Pons (tissue), 1 donor: Measurements from ENCODE around the gene RARA.

Experiments
- DNase-seq: peaks from one replicate; pipeline ENCODE4 v3.0.0-alpha.2; 2016; ENCODE audit warnings: low spot score

RARA gene

DNA sequence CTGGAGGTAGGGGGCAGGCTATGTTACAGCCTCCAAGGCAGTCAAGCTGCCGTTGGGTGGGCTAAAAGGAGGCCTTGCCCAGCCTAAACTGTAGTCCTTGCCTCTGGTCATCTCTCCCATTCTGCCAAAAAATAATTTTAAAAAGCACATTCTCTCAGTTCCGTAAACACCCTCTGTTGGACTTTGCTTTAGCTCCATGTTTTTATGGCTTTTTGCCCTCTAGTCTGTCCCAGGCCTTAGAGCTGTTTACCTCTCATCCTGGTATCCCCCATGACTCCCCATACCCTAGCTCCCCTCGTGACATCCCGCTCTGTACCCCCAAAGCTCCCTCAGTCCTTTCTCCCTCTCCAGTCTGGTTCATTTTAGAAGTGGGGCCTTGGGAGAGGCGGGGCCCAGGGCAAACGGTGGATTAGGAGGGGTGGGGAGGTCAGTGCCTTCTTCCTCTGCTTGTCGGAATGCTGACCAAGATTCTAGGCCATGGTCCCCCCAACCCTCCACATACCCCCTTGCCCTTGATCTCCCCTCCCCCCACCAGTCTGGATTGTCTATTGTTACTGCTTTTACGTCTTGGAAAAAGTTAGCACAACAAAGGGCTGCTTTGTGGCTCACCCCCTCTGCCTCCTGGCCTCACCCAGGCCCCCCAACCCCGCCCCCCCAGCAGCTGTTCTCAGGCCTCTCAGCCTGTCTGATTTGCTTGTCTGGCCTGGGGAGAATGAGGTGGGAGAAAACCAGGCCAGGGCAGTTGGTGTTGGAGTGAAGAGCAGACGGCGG lies 37.2 kb downstream of the RARA start:
- peak; percentile 47 for DNase-seq

DNA sequence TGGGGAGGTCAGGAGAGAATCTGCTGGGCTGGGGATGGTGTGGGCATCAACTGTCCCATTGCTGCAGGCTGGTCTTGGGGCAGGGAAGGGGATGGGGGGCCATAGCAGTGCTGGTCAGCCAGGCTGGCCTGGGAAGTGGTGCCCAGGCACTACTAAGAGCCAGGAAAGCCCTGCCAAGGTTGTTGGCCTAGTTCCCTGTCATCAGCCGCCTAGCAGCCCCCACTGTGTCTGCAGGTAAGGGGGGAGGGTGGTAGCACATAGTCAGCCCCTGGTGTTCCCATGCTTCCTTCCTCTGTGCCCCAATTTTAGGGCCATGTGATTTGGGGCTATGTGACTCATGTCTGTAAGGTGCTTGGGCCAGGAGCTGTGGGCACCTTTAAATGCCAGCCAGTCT lies 37.8 kb downstream of the RARA start:
- DNase-seq: peak; percentile 20

DNA sequence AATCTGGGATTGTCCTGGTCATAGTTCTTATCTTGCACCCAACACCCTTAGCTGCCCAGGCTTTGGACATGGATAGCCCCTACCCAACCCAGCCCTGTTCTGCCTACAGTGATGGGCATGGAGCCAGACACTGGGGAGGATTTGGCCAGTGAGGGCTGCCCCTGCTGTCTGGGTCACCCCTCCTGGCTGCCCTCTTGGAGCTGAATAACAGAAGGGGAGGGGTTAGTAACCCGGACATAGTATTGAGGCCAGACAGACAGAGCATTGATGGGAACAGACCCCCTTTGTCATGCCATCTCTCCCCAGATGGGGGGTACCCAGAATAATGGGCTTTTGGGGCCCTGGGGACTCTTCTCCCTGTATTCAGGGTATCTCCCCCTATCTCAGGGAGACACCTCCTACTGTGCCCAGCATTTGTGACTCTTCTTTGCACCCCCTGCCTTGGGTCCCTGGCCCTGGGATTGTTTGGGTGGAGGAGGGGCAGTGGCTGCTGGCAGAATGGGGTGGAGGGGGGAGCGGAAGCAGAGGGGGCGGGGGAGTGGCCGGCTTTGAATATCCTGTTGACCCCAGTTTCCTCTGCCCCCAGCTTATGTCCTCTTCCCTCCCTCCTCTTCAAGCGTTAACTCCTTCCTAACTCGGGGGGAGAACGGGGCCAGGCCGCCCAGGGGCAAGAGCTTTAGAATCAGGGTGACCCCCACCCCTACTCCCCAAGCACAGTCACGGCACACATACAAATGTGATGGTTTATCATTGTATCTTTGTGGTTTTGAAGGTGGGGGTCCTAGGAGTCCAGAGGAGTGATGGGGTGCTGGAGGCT lies 38.5 kb downstream of the RARA start:
- DNase-seq: peak; percentile 83

- peak; percentile 12 for DNase-seq
These were observed 39.1 kb downstream of the RARA start for GRCh38 chr17:40348136-40348504.

DNA sequence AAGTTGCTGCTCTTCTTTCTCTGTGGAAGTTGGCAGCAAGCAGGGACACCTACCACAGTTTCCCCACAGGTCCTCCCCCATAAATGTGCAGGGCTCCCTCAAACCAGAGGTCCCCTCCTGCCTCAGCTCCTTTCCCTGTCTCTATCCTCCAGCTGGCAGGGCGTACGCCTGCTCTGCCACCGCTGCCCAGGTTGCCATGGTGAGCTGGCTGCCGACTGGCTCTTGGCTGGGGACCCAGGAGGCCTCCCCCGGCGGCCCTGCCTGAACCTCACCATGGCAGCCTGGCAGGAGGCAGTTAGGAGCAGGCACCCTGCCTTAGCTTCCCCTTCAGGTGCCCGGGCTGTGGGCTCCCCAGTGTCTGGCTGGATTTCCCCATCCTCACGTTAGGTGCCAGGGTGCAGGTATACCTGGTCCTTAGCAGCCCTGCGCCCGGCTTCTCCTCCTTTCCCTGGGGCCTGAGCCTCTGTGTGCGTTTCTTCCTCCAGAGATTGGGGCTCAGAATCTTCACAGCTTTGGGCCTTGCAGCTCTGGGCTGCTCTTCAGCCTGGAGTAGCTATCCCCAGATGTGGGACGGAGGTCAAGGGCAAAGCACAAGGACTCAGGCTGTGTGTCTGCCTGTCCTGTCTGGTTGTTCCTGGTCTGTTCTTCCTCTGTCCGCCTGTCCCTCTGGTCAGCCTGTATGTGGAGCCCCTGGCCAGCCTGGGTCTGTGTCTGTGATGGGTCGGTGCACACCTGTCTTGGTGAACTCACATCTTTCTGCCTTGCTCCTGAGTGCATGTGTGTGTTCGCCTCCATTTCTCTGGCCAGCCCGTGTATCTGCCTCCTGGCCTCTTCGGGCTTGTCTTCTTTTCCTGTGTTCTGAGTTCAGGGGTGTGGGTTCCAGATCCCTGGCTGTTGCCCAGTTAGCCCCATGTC lies 39.8 kb downstream of the RARA start:
- DNase-seq: peak; percentile 60

GRCh38 chr17:40349477-40349894 lies 40.5 kb downstream of the RARA start:
- no peak for DNase-seq

- no peak for DNase-seq
These were observed 41.1 kb downstream of the RARA start for GRCh38 chr17:40349895-40350688.

- no peak for DNase-seq
These were observed 41.8 kb downstream of the RARA start for GRCh38 chr17:40350689-40351358.

DNA sequence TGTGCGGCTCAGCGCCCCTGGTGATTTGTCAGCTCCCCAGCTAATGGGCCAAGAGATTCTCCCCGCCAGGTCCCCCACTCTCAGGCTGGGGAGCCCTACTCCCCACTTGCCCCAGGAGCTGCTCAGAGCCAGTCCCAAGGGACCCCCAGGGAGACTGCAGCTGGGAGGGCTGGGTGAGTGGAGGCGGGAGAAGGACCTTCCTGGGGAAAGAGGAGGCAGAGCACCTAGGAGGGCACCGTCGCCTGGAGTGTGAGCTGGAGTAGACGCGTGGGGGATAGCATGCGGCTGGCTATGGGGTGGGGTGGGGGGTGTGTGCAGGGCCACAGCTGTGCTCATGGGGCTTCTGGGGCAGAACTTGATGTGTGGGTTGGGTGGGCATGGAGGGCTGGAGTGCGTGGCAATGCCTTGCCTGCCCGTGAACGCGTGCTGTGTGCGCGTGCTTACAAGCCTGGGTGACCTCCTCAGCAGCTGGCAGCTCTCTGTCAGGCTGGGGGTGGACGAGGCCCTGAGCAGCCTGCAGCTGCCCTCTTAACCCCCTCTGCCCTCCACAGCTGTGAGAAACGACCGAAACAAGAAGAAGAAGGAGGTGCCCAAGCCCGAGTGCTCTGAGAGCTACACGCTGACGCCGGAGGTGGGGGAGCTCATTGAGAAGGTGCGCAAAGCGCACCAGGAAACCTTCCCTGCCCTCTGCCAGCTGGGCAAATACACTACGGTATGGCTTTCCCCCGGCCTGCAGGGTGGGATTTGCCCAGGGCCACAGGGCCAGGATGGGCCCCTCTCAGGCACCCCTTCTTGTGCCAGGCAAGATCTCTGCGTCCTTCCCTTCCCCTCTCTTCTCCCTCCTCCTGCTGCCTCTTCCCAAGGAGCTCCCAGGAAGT lies 42.6 kb downstream of the RARA start:
- DNase-seq: no peak

DNA sequence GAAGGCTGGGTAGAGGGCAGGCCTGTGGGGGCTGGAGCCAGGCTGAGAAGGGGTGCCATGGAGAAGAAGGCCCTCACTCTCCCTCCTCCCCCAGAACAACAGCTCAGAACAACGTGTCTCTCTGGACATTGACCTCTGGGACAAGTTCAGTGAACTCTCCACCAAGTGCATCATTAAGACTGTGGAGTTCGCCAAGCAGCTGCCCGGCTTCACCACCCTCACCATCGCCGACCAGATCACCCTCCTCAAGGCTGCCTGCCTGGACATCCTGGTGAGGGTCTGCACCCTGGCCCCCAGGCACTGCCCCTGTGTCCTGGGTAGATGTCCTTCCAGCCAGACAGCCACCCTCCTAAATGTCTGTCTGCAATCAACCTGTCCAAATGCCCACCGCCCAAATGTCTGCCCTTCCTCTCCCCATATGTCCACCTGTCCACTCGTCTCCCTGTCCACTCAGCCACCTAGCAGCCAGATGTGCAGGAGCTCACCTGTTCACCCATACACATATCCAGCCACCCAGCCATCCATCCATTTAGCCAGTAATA lies 43.3 kb downstream of the RARA start:
- DNase-seq: no peak

GRCh38 chr17:40352779-40353394 lies 43.9 kb downstream of the RARA start:
- no peak for DNase-seq

- DNase-seq: no peak
These were observed 45.5 kb downstream of the RARA start for GRCh38 chr17:40354221-40355122.

DNA sequence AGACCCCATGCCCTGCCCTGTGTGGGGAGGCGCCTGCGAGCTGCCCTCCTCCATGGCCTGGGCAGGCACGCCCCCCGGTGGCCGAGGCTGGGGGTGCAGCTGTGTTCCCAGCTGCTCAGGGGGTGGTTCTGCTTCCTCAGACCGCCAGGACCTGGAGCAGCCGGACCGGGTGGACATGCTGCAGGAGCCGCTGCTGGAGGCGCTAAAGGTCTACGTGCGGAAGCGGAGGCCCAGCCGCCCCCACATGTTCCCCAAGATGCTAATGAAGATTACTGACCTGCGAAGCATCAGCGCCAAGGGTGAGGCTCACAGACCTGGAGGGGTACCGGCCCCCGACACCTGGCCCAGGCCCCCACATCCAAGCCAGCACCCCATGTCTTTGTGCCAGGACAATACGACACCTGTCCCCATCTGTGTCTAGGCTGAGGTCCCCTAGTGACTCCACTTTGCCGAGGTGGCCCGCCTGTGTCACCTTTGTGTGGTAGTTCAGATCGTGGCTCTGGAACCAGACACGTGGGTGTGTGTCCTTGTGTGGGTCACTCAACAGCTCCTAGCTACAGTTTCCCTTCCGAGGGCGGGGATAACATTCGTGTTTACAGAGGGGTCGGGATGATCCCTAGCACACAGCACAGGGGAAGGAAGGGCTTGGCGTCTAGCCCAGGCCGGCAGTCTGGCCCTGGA lies 46.3 kb downstream of the RARA start:
- no peak for DNase-seq

DNA sequence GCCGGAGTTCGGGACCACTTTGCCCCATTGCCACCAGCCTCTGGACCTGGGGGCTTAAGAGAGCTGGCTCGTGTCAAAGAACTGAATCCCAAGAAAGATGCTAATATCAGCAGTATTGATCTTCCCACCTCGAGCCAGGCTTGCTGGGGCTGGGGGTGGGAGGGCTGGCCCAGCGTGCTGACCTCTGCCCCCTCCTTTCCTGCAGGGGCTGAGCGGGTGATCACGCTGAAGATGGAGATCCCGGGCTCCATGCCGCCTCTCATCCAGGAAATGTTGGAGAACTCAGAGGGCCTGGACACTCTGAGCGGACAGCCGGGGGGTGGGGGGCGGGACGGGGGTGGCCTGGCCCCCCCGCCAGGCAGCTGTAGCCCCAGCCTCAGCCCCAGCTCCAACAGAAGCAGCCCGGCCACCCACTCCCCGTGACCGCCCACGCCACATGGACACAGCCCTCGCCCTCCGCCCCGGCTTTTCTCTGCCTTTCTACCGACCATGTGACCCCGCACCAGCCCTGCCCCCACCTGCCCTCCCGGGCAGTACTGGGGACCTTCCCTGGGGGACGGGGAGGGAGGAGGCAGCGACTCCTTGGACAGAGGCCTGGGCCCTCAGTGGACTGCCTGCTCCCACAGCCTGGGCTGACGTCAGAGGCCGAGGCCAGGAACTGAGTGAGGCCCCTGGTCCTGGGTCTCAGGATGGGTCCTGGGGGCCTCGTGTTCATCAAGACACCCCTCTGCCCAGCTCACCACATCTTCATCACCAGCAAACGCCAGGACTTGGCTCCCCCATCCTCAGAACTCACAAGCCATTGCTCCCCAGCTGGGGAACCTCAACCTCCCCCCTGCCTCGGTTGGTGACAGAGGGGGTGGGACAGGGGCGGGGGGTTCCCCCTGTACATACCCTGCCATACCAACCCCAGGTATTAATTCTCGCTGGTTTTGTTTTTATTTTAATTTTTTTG lies 47.1 kb downstream of the RARA start:
- no peak for DNase-seq

DNA sequence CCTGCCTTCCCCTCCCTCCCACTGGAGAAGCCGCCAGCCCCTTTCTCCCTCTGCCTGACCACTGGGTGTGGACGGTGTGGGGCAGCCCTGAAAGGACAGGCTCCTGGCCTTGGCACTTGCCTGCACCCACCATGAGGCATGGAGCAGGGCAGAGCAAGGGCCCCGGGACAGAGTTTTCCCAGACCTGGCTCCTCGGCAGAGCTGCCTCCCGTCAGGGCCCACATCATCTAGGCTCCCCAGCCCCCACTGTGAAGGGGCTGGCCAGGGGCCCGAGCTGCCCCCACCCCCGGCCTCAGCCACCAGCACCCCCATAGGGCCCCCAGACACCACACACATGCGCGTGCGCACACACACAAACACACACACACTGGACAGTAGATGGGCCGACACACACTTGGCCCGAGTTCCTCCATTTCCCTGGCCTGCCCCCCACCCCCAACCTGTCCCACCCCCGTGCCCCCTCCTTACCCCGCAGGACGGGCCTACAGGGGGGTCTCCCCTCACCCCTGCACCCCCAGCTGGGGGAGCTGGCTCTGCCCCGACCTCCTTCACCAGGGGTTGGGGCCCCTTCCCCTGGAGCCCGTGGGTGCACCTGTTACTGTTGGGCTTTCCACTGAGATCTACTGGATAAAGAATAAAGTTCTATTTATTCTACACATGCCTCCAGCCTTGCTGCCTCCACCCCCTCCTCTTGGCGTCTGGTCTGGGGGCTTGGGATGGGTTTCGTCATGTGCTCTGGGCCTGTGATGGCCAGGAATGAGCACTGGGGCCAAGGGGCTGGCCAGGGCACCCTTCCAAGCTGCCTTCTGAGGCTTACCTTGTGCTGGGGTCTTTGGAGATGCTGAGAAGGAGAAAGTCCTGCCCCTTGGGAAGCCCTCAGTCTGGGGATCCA lies 48.3 kb downstream of the RARA start:
- no peak for DNase-seq
